Astrocyte (in vitro differentiated cells and primary cell): Measurements from ENCODE around the gene SFT2D1.

Source experiments
- EZH2 ChIP-seq: IDR thresholded peaks from 2 replicates; pipeline ENCODE4 v1.6.1; 2012; ENCODE audit warnings: mild to moderate bottlenecking, low read length, inconsistent platforms; ENCODE audit not compliant: insufficient read depth
- TF ChIP-seq, protein P1 (sequence below): IDR thresholded peaks from 2 replicates; pipeline ENCODE4 v1.5.1; 2011; ENCODE audit warnings: low read depth, mild to moderate bottlenecking, inconsistent platforms, low read length, moderate library complexity; ENCODE audit not compliant: insufficient read depth

DNA sequence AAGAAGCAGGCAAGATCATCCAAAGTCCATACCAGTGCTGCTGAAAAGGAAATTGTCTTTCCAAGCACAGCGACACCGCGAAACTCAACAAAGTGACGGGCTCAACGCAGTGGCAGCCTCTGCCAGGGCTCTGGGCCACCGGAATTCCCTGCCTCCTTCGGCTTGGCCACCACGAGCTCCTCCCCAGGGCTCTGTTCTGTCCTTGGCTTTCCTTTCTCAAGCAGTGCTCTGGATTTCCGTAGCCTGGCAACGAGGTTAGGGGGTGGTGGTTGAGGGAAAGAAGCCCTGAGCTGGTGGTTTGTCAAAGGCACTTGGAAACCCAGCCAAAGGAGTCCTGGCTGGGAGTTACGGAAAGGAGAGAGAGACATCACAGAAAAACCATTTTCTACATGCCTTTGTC is 65.3 kb downstream of the SFT2D1 start:
- TF ChIP-seq, protein P1, sequence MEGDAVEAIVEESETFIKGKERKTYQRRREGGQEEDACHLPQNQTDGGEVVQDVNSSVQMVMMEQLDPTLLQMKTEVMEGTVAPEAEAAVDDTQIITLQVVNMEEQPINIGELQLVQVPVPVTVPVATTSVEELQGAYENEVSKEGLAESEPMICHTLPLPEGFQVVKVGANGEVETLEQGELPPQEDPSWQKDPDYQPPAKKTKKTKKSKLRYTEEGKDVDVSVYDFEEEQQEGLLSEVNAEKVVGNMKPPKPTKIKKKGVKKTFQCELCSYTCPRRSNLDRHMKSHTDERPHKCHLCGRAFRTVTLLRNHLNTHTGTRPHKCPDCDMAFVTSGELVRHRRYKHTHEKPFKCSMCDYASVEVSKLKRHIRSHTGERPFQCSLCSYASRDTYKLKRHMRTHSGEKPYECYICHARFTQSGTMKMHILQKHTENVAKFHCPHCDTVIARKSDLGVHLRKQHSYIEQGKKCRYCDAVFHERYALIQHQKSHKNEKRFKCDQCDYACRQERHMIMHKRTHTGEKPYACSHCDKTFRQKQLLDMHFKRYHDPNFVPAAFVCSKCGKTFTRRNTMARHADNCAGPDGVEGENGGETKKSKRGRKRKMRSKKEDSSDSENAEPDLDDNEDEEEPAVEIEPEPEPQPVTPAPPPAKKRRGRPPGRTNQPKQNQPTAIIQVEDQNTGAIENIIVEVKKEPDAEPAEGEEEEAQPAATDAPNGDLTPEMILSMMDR: no peak
- TF ChIP-seq EZH2: no peak
